ENCODE data around the gene PTPRD. TPM values are rescaled to one million over a fixed set of nuclear protein-coding genes. Genes with fewer than 3 reads are reported as not detected.

PTPRD gene
- total and polyA plus RNA-seq, 9 of the 15 experiments (the other 6 are each of a cell fraction or from before 2014, with no cell fraction given): 0.11 TPM; not detected in 8

GRCh38 chr9:10248890-10249289 lies 363.9 kb downstream of the PTPRD start:
- Histone ChIP-seq H3K4me2 (ENCODE audit: insufficient read depth, low read length) (no peak overlapping the region), H3K27ac (ENCODE audit: extremely low read depth, low read depth, low read length) (no peak overlapping the region), H2AFZ (ENCODE audit: low read depth, low read length) (no peak overlapping the region), H3K36me3 (ENCODE audit: control insufficient read depth, insufficient read depth, low read length) (no peaks in the 10 kb centered on the region), H3K27me3 (ENCODE audit: control insufficient read depth in 2 of 2, insufficient read depth in 2 of 2, low read length in 2 of 2) (no peaks in the 10 kb centered on the region), H3K9me3 (replicated peaks; ENCODE audit: control insufficient read depth, insufficient read depth, low read depth, low read length) (no peaks in the 10 kb centered on the region), H4K20me1 (replicated peaks; ENCODE audit: control insufficient read depth, insufficient read depth, low read length) (no peaks in the 10 kb centered on the region), H3K4me1 (replicated peaks in 1 of 2; ENCODE audit: control insufficient read depth in 2 of 2, insufficient read depth in 2 of 2, low read length in 2 of 2) (no peaks in the 10 kb centered on the region), H3K79me2 (ENCODE audit: control insufficient read depth, insufficient read depth, low read length) (no peaks in the 10 kb centered on the region), H3K9me1 (ENCODE audit: control insufficient read depth, insufficient read depth, low read length) (no peaks in the 10 kb centered on the region), H3K4me3 (no peak overlapping the region), H3K9ac (ENCODE audit: insufficient read depth in 1 of 2, low read depth in 2 of 2, low read length in 2 of 2) (no peak overlapping the region)
- ATAC-seq: no peak
- in situ Hi-C loops (cut with MboI) (no loop called here), intact Hi-C loops (cut with micrococcal nuclease) (loop anchor here (10.0 kb wide), 1 partner anchor 64 kb away; no protein-coding TSS in a partner anchor)
- POLR2A ChIA-PET: interaction anchor here (0.6 kb wide), 1 partner anchor 1173 kb away, joined by 4 read pairs; no protein-coding TSS in a partner anchor
- no peak for DNase-seq (ENCODE audit: extremely low read depth in 1 of 4, low spot score in 3 of 4)
- FAIRE-seq: no peak
- BruUV-seq (replicated peaks): no TSS peak
- CTCF ChIA-PET (ENCODE audit: low intra/inter-chr PET ratio): no interaction called here
- 0% methylated on average over 1 of the region's 1 CpG for WGBS (ENCODE audit: insufficient coverage, low coverage, missing lambda C conversion rate)
- TF ChIP-seq HDAC8 (tag; IDR thresholded peaks at IDR 0.05) (no peak), ZBTB40 (IDR thresholded peaks at IDR 0.05) (no peak), ZBTB40 (CRISPR knock-in tag; IDR thresholded peaks at IDR 0.05) (no peak), HES1 (IDR thresholded peaks at IDR 0.05; ENCODE audit: low read depth) (no peak), NEUROD1 (IDR thresholded peaks at IDR 0.05; ENCODE audit: borderline replicate concordance, low read depth, low read length, partially characterized antibody) (no peak), MCM7 (IDR thresholded peaks at IDR 0.05) (no peak), CBX1 (IDR thresholded peaks at IDR 0.05; ENCODE audit: low read depth) (no peak), E2F6 (IDR thresholded peaks at IDR 0.05; ENCODE audit: borderline replicate concordance in 1 of 2, extremely low read depth in 1 of 2, insufficient read depth in 1 of 2, insufficient read length in 1 of 2, low read depth in 1 of 2, low read length in 1 of 2, poor library complexity in 1 of 2, severe bottlenecking in 1 of 2) (no peak), JUN (IDR thresholded peaks at IDR 0.05; ENCODE audit: borderline replicate concordance, low read depth, low read length) (no peak), JUN (CRISPR knock-in tag; IDR thresholded peaks at IDR 0.05; ENCODE audit: borderline replicate concordance) (no peak)
